SK-MEL-5 (cell line): Measurements from ENCODE around the gene FHOD3. TPM values are rescaled to one million over a fixed set of nuclear protein-coding genes. Genes with fewer than 3 reads are reported as not detected.

ENCODE experiments used
- DNase-seq: peaks from one replicate; pipeline ENCODE4 v3.0.0-alpha.2; 2016; ENCODE audit warnings: low read depth, low spot score
- in situ Hi-C: cut with HindIII; loops from 2 replicates; pipeline ENCODE4 v1.10.0; 2016; ENCODE audit warnings: low sequenced_read_pairs, high pct_unique_total_duplicates, low pct_unique_long_range_greater_than_20kb
- total RNA-seq: library from RNA; depleted of rRNA; stranded (reverse); fragments of >200 nt; shearing (Covaris generic); gene quantifications from 2 replicates; pipeline ENCODE4 v1.2.3, GENCODE V29; 2014

Gene FHOD3
- total RNA-seq, 1 experiment from 2014 or later, result 2.4 TPM

DNA sequence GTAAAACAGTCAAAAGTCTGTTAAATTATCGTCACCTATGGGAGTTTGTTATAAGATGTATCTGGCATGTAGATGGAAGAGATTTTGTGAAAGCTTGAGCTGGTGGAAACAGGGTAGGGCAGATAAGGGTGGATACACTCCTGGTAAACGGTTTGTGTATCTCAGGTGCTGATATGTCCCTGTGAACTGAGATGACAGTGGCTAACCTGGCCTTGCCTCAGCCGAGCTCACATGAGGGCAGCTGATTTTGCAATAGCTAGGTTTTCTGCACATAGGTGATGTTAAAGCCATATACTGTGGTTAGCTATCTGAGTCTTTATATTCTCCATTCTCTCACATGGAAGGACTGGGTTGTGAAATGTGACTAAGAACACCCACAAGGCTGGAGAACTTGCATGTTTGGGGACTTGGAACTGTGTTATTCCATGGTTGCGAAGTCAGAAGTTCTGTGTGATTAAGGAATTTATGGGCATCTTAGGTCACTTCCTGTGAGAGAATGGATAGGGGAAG lies 326.2 kb downstream of the FHOD3 start:
- DNase-seq, result no peak
- in situ Hi-C loops, result no loop called here

DNA sequence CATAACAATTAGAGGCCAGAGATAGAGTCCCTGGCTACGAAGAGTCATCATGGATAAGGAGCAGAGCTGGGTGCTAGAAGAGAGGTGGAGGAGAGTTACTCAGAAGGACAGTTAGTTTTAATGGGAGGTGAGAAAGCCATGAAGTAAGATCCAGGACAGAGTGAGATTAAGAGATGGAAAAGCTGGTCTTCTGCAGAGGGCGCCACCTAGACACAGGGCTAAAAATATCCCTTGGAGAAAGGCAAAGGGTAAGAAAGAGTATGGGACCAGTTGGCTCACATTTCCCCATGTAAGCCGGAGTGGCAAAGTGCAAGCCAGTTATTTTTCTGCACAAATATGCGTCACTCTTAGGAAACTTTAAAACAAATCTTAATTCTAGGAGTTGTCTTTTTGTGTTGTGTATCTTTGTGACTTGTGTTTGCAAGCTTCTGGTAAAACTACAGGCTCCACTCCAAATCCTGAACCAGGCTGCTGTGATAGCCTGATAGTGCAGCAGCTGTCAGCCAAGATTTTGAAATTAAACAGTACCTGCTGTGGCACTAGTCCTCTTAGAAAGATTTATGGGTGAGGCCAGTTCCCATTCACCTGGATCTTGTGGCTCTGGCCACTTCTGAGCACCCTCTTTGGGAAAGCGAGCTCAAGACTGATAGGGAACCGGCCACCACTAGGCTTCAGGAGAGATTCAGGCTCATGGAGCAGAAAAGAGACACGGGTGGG lies 327.1 kb downstream of the FHOD3 start:
- DNase-seq, result no peak
- in situ Hi-C loops, result no loop called here

- no peak for DNase-seq
- in situ Hi-C loops, result no loop called here
Observed at GRCh38 chr18:36625386-36625785, 327.9 kb downstream of the FHOD3 start.

DNA sequence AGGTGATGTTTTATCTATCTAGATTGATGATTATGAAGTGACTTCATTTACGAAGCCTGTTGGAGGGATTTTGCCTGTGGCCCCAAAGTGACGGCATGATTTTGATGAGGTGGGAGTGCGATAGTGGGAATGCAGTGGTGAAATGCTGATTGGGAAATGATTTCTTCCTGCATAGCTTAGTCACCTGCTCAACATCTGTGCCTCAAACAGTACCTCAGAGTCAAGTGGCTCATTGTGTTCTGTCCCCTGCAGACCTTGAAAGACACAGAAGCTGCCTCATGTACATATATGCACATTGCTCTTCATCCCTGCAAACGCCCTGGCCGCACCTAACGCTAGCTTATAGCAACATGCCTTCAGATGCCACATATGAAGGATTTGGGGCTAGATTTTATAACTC lies 330.1 kb downstream of the FHOD3 start:
- no peak for DNase-seq
- in situ Hi-C loops, result no loop called here

DNA sequence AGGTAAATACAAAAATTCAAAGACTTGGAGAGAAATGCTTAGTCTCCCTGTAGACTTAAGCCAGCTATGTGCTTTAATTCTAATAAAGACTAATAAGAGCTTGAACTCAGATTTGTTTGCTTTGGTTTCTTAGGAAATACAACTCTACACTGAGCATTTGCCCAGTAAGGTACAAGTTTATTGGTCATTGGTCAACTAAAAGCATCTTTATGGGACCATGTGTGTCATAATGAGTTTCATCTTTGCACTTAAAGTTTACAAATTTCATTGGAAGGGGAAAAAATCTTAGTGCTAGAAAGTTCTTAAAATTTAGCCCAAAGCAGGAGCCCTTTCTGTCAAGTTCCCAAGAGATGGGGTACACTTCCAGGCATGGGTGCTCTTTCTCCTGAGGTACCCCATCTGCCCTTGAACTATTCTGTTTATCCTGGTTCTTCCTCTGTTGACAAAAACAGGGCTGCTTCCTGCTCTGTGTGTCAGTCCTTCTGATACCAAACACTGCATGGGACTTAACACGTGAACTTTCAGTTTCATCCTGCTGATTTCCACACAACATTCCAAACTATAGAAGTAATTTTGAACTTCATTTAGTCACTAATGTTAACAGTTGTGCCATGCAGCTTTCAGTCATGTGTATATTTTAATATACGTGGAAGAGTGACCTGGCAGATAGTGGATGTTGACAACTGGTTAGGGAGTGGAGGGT lies 331.1 kb downstream of the FHOD3 start:
- peak; percentile 7 for DNase-seq
- in situ Hi-C loops, result no loop called here

GRCh38 chr18:36629138-36629530 lies 331.6 kb downstream of the FHOD3 start:
- in situ Hi-C loops, result no loop called here
- no peak for DNase-seq

- in situ Hi-C loops, result no loop called here
- peak; percentile 42 for DNase-seq
Observed at GRCh38 chr18:36629836-36630235, 332.3 kb downstream of the FHOD3 start.

DNA sequence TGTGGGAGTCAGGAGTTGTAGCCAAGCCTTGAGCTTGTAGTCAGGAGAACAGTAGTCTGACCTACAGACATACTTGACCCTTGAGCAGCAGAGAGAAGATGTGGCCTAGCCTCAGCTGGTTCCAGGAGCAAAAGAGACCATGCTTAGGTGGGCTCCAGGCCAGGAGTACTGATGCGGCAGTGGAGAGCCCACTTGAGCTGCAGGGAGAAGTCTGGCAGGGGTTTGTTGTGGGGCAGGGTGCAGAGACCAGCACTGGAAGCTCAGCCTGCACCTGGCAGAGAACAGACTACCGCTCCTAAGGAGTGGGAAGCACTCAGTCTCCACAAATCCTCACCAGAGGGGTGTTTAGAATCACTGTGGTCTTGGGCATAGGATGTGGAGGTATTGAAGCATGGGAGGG lies 333.4 kb downstream of the FHOD3 start:
- DNase-seq, result no peak
- in situ Hi-C loops, result no loop called here

DNA sequence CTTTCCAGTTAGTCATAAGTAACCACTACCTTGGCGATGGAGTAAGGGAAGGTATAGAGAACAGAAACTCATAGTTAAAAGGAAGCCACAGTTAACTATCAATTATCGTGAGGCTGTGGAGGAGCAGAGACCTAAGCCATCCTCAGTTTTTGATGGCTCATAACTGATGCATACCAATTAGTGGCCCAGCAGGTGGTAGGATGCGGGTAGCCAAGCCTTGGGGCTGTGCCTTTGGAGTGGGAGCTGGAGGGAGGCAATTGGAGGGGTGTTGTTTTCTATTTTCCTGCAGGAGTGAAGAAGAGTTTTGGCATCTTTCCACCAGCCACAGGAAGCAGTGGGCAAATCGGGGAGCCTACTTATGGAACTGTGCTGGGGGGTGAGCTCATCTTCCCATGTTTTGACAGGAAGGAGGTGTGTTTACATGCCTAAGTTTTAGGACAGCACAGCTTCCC lies 336.5 kb downstream of the FHOD3 start:
- in situ Hi-C loops, result no loop called here
- no peak for DNase-seq

GRCh38 chr18:36634573-36635216 lies 337.2 kb downstream of the FHOD3 start:
- peak; percentile 30 for DNase-seq
- in situ Hi-C loops, result no loop called here

DNA sequence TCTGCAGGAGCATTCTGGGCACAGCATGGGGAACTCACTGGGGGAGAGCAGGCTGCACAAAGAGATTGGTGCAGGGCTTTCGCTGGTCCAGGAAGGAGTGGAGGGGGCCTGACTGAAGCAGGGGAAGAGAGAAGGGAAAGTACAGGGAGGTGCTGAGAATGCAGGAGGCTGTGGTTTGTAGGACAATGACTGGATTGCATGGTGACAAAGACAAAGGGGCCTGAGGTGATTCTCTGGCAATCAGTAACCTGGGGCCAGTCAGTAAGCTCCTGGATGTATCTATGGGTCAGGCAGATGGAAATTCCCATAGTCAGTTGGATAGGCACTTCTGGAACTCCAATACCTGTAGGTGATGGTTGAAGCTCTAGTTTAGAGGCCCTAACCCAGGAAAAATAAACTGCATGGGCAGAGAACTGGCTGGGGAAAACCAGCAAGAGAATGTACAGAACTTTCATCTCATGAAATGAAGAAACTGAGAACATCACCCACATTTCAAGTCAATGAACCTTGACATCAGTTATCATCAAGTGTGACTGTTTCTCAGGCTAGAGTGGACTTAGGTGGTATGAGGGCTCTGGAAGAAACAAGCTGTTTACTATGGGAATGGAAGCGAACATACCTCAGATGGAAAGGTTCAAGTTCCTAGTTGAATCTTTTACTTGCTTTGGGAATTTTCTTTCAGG lies 338.0 kb downstream of the FHOD3 start:
- in situ Hi-C loops, result no loop called here
- no peak for DNase-seq

GRCh38 chr18:36636237-36636817 lies 338.8 kb downstream of the FHOD3 start:
- in situ Hi-C loops, result no loop called here
- no peak for DNase-seq

- no peak for DNase-seq
- in situ Hi-C loops, result no loop called here
Observed at GRCh38 chr18:36638224-36638623, 340.7 kb downstream of the FHOD3 start.

DNA sequence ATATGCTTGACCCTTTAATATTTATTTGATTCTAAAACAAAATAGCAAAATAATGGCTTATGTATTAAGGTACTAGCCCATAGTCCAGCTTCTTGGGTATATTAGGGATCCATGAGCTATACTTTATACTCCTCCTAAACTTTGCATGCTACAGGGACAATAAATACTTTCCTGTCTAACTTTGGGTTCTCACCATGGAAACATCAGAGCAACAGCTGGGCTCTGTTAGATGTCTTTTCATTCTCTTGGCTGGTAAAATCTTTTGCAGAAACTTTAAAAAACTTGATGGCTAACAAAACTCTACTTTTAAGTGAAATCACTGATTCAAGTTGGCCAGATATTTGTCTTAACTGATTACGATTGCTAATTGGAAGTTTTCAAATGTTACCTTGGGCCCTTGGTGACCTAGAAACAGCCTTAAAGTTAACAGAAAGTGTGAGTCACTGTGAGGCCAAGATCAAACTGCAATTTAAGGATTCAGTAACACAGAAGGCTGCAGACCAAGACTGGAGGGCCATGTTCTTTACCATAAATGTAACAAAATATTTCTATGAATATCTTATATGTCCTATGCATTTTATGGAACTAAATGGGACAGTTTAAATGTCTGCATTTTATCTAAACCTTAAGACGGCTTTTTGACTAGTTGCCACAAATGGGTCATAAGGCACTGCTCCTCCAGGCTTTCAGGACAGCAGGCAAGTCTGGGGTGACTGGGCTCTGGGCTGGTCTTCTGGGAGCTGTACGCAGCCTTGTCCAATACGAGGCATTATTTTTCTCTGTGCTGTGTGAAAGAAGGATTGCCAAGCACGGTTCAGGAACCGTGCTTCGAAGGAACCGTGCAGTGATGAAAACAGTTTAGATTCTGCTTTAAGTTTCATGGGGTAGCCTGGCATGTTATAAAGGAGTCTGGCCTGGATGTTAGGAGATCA lies 342.8 kb downstream of the FHOD3 start:
- in situ Hi-C loops, result no loop called here
- DNase-seq, result no peak

GRCh38 chr18:36643061-36643460 lies 345.5 kb downstream of the FHOD3 start:
- in situ Hi-C loops, result no loop called here
- no peak for DNase-seq

DNA sequence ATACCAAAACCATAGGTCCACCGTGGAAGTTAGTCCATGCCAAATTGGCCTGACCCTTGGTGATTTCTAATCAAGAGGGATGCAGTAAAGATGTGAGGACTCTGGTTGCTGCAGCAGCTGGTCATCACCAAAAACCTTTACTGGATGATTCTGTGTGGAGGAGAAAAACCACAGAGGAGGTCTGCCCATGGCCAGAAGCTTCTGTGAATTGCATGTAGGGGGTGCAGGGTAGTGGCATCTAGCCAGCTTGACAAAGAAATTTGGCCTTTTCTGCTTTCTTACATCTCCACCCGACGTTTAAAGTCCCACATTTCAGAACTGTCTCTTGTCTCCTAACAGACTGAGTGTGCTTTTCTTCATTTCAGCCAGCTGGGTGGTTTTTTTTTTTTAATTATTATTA lies 351.3 kb downstream of the FHOD3 start:
- in situ Hi-C loops, result no loop called here
- no peak for DNase-seq

GRCh38 chr18:36649205-36649604 lies 351.7 kb downstream of the FHOD3 start:
- no peak for DNase-seq
- in situ Hi-C loops, result no loop called here
